Bronchial epithelial cell (primary cell): Measurements from ENCODE around the gene DAPK2. TPM values are rescaled to one million over a fixed set of nuclear protein-coding genes. Genes with fewer than 3 reads are reported as not detected.

Experiments used
- DNase-seq: peaks from one replicate; pipeline ENCODE4 v3.0.0-alpha.2; 2010; ENCODE audit warnings: low read depth
- FAIRE-seq: peaks from 2 replicates; lab custom pipeline; 2011; peaks lifted over from hg19 to GRCh38; lab: Jason Lieb, UNC
- H3K27me3 ChIP-seq: 2 replicates; pipeline ENCODE4 v1.5.1; 2011; ENCODE audit warnings: low read length; ENCODE audit not compliant: control insufficient read depth, insufficient read depth
- H3K36me3 ChIP-seq: 2 replicates; pipeline ENCODE4 v1.5.1; 2011; ENCODE audit warnings: low read length; ENCODE audit not compliant: control insufficient read depth, insufficient read depth
- H3K4me3 ChIP-seq: 2 replicates; pipeline ENCODE4 v1.5.1; 2011; ENCODE audit warnings: mild to moderate bottlenecking, low read depth, low read length, control low read depth
- total RNA-seq: library from RNA; depleted of rRNA; stranded (reverse); fragments of >200 nt; gene quantifications from 2 replicates; pipeline ENCODE4 v1.2.1, GENCODE V29; 2014
- TF ChIP-seq, protein P1 (sequence below): IDR thresholded peaks from 2 replicates; pipeline ENCODE4 v1.5.1; 2011; ENCODE audit warnings: mild to moderate bottlenecking, moderate library complexity, low read length, control low read depth, inconsistent platforms; ENCODE audit not compliant: insufficient read depth, severe bottlenecking

Gene DAPK2
- total RNA-seq, 1 donor from 2014 or later: 0.53 TPM

DNA sequence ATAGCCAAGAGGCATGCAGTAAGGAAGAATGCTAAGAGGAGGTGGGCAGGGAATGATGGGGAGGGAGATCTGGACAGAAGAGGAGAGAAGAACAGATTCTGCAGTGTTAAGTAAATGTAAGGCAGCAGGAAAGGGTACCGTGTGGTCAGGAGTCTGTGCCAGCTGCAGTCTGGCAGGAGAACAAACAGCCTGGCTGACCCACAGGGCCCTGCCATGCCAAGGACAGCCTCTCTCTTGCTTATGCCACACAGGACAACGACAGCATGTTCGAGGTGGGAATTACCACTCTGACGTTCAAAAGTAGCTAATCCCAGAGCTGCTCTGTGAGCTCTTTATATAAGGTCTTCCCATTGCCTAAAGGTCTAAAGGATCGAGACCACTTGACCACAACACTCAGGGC is 31.3 kb downstream of the DAPK2 start:
- no peak overlapping the region for H3K4me3 ChIP-seq
- H3K36me3 ChIP-seq: no peaks in the 10 kb centered on the region
- FAIRE-seq (no peak), DNase-seq (no peak)
- H3K27me3 ChIP-seq: no peaks in the 10 kb centered on the region
- TF ChIP-seq, protein P1, sequence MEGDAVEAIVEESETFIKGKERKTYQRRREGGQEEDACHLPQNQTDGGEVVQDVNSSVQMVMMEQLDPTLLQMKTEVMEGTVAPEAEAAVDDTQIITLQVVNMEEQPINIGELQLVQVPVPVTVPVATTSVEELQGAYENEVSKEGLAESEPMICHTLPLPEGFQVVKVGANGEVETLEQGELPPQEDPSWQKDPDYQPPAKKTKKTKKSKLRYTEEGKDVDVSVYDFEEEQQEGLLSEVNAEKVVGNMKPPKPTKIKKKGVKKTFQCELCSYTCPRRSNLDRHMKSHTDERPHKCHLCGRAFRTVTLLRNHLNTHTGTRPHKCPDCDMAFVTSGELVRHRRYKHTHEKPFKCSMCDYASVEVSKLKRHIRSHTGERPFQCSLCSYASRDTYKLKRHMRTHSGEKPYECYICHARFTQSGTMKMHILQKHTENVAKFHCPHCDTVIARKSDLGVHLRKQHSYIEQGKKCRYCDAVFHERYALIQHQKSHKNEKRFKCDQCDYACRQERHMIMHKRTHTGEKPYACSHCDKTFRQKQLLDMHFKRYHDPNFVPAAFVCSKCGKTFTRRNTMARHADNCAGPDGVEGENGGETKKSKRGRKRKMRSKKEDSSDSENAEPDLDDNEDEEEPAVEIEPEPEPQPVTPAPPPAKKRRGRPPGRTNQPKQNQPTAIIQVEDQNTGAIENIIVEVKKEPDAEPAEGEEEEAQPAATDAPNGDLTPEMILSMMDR: no peak

DNA sequence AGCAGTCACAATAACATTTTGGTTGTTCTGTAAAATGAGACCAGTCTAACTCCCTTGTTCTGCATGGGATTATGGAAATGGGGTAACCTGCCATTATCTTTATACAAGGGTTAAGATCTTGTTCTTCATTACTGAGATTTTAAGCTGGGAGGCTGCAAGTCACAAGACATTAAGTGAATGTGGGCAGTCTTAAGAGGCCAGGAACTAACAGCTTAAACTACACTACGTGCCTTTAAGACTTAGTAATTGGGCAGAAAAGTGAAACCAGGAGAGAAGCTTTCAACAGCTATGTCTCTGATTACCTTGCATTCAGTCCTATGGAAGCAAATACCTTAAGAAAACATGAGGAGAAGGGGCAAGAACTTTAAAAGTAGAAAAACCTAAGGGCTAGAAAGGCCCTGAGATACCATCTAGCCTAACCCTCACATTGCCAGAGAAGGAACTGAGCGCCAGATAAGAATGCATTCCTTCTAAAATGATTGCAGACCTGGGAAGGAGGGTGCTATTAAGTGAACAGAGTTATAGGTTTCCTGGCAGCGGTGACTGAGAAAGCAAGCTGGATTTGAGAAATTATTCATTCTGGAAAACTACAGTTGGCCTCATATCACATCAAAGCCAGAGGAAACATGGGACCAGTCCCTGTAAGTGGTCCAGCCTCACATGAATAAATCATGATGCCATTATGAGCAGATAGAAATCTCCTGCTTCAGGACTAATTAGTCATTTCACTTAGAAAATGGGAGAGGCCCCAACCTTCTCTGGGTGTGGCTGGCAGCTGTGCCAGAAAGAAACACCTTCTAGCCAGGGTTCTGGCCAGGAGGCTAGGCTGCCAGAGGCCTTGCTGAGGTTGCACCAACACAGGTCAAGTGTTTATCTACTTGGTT is 32.9 kb downstream of the DAPK2 start:
- FAIRE-seq: no peak
- Histone ChIP-seq H3K27me3 (no peaks in the 10 kb centered on the region), H3K36me3 (no peaks in the 10 kb centered on the region), H3K4me3 (no peak overlapping the region)
- TF ChIP-seq, protein P1: no peak
- DNase-seq: peak; percentile 83

DNA sequence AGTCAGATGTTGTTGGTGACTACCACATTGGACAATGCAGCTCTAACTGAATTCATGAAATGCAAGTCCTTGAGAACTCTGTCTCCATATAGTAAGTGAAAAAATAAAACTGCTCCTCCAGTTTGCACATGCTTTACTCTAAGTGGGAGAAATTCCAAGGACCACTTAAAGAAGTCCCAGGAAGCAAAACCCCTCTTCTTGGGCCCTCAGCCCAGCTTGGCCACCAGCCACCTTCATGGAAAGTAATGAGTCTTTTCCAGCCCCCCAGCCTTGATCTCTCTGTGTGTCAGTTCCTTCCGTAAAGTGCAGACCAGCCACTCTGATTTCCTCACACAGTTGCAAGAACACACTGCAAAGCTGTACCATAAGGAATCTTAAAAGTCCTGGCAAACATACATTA is 34.5 kb downstream of the DAPK2 start:
- Histone ChIP-seq H3K36me3 (no peaks in the 10 kb centered on the region), H3K4me3 (no peak overlapping the region), H3K27me3 (no peaks in the 10 kb centered on the region)
- TF ChIP-seq, protein P1: no peak
- DNase-seq (no peak), FAIRE-seq (no peak)

DNA sequence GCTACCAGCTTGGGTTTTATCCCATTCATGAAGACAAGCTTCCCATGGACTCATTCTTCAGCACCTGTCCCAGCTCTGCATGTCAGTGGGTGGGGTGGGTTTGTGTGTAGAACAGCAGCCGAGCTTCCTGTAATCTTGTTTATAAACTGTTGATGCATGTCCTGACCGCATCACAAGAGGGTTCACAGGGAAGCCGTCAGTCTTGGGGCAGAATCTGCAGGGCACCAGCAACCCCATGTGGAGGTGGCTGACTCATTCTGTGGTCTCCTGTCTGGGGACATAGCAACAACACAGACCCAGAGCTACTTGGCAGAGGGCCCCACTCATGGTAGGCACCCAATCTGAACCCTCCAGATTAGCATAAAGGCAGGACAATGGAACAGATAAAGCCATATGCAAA is 35.6 kb downstream of the DAPK2 start:
- TF ChIP-seq, protein P1: no peak
- DNase-seq (peak; percentile 95), FAIRE-seq (no peak)
- Histone ChIP-seq H3K4me3 (no peak overlapping the region), H3K36me3 (no peaks in the 10 kb centered on the region), H3K27me3 (no peaks in the 10 kb centered on the region)

DNA sequence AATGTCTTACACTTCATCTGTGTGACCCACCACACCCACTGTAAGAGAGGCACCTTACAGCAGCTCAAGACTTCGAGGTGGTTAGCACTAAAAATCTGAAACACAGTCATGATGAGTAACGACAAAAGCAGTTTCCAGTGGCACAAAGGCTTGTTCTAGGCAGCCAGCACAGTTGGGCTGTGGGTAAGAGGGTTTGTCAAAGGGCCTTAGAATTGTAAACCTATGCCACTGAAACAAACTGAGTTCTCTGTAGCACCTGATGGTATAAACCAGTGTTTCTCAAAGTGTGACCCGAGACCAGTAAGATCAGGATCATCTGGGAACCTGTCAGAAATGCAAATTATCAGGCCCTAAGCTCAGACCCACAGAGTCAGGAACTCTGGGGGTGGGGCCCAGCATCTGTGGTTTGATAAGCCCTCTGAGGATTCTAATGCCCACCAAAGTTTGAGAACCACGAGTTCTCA is 36.5 kb downstream of the DAPK2 start:
- TF ChIP-seq, protein P1: no peak
- no peaks in the 10 kb centered on the region for H3K36me3 ChIP-seq
- H3K27me3 ChIP-seq: no peaks in the 10 kb centered on the region
- FAIRE-seq: peak; percentile 62
- H3K4me3 ChIP-seq: no peak overlapping the region
- peak; percentile 90 for DNase-seq

DNA sequence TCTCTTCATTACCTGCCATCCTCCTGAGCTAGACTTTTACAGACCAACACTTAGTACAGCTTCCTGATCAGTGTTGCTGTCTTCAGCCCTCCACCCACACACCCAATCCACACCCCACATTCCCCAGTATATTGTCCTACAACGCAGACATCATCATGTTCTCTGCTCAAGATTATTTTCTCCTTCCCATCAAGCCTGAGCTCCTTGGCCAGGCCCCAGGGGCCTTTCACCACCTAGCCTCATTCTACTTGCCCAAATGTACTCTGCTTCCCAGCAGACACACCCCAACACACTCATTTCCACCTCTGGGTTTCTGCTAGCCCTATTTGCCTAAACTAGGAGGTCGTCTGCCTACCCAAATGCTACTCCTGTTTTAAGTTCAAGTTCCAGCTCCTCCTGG is 37.0 kb downstream of the DAPK2 start:
- Histone ChIP-seq H3K27me3 (no peaks in the 10 kb centered on the region), H3K36me3 (no peaks in the 10 kb centered on the region), H3K4me3 (no peak overlapping the region)
- TF ChIP-seq, protein P1: no peak
- peak; percentile 87 for DNase-seq
- FAIRE-seq: no peak
